Measurements from ENCODE around the gene CEP164.

Gene CEP164

DNA sequence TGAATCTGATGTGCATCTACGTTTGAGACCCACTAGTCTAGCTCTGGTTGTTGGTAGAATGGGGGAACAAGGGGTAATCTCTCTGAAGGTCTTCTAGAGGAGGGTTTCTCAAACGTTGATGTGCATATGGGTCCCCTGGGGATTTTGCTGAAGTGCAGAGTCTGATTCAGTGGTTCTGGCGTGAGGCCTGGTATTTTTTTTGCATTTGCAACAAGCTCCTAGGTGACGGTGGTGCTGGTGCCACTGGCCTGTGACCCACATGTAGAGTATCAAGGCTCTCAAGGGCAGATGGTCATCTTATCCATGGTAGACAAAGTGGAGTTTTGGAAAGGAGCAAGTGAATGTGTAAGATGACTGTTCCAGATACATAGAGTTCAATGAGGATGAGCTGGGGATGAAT is 97.1 kb downstream of the CEP164 start:
- CTCF ChIA-PET = interaction anchor here (4.4 to 5.4 kb wide), 2 partner anchors 384 to 392 kb away, joined by 56 to 84 read pairs; no protein-coding TSS in a partner anchor
- TF ChIP-seq, protein P1, sequence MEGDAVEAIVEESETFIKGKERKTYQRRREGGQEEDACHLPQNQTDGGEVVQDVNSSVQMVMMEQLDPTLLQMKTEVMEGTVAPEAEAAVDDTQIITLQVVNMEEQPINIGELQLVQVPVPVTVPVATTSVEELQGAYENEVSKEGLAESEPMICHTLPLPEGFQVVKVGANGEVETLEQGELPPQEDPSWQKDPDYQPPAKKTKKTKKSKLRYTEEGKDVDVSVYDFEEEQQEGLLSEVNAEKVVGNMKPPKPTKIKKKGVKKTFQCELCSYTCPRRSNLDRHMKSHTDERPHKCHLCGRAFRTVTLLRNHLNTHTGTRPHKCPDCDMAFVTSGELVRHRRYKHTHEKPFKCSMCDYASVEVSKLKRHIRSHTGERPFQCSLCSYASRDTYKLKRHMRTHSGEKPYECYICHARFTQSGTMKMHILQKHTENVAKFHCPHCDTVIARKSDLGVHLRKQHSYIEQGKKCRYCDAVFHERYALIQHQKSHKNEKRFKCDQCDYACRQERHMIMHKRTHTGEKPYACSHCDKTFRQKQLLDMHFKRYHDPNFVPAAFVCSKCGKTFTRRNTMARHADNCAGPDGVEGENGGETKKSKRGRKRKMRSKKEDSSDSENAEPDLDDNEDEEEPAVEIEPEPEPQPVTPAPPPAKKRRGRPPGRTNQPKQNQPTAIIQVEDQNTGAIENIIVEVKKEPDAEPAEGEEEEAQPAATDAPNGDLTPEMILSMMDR (conservative IDR thresholded peaks at IDR 0.05; ENCODE audit: low read depth) = no peak
- H3K27ac ChIP-seq = no peak overlapping the region
- POLR2A ChIA-PET (ENCODE audit: low non-redundant PET) = interaction anchor here (0.7 kb wide), 1 partner anchor 117 kb away, joined by 4 read pairs; no protein-coding TSS in a partner anchor
- no peak for DNase-seq (ENCODE audit: low spot score)

DNA sequence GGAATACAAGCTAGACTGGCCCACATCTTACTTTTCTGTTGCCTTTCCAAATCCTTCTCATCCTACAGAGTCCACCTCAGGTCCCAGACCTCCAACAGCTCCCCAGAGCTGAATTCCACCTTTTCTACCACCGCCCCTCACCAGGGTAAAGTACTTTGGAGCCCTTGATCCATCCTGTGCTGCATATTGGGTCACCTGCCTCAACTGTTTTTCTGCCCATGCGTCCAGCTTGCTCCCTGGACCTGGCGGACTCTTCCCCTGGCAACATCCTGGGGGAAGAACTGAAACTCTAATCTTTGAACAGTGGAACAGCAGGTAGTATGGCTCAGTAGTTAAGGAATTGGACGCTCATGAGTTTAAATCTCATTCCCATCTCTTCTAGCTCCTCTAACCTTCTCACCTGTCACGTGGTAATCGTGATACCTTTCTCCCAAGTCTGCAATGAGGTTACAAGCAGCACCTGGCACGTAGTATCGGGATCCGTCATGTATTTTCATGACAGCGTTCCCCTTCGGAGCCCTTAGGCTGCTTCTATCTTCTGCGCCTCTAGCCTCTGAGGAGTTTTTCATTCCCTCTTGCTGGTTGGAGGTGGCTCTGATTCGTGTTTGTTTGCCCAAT is 98.1 kb downstream of the CEP164 start:
- POLR2A ChIA-PET (ENCODE audit: low non-redundant PET) = no interaction called here
- CTCF ChIA-PET = interaction anchor here (0.6 to 5.4 kb wide), 49 partner anchors 8 to 893 kb away, joined by 3 to 84 read pairs (median 4); partner anchors contain the start of gene TMPRSS13
- no peak overlapping the region for H3K27ac ChIP-seq
- TF ChIP-seq, protein P1 (conservative IDR thresholded peaks at IDR 0.05; ENCODE audit: low read depth) = no peak
- DNase-seq (ENCODE audit: low spot score) = no peak

DNA sequence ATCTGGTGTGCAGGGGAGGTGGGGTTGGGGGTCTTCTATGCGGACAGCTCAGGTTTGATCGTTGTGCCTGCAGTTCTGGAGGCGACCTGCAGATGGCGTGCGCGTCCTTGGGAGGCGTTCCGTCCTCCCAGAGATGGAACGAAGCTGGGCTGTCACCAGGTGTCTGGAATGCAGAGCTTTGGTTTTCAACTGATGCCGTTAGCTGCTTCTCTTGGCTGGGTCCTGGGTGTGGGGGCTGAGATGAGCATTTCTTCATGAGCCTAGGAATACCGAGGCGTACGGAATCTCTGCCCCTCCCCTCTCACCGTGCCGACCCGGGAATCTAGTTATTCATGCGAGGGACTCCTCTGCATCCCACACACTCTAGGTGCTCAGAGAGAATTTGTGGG is 98.6 kb downstream of the CEP164 start:
- no peak overlapping the region for H3K27ac ChIP-seq
- DNase-seq (ENCODE audit: low spot score) = peak; percentile 72
- POLR2A ChIA-PET (ENCODE audit: low non-redundant PET) = no interaction called here
- TF ChIP-seq, protein P1 (conservative IDR thresholded peaks at IDR 0.05; ENCODE audit: low read depth) = peak; percentile 96
- CTCF ChIA-PET = interaction anchor here (0.5 to 5.4 kb wide), 56 partner anchors 9 to 628 kb away, joined by 3 to 84 read pairs (median 4); partner anchors contain the start of gene TMPRSS13

DNA sequence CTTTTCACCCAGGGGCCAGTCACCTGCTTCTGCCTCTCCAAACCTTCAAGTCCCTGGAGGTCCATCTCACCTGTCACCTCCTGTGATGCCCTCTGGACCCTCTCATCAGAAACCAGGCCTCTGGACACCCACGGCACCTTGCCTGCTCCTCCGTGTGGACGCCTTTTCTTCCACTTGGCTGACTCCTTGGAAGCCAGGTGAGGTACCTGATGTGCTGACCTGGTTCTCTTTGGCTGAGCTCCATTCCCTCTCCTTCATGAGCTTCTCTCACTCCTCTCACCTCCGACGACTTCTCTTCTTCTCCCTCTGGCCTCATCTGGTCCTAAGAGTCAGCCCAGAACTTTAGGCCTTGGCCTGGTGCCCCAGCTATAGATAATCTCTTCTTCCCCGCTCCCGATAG is 99.3 kb downstream of the CEP164 start:
- ChIA-PET POLR2A (ENCODE audit: low non-redundant PET) (no interaction called here), CTCF (interaction anchor here (0.6 to 5.4 kb wide), 22 partner anchors 10 to 520 kb away, joined by 3 to 84 read pairs (median 4); partner anchors contain the start of gene TMPRSS13)
- TF ChIP-seq, protein P1 (conservative IDR thresholded peaks at IDR 0.05; ENCODE audit: low read depth) = no peak
- DNase-seq (ENCODE audit: low spot score) = no peak
- no peak overlapping the region for H3K27ac ChIP-seq

DNA sequence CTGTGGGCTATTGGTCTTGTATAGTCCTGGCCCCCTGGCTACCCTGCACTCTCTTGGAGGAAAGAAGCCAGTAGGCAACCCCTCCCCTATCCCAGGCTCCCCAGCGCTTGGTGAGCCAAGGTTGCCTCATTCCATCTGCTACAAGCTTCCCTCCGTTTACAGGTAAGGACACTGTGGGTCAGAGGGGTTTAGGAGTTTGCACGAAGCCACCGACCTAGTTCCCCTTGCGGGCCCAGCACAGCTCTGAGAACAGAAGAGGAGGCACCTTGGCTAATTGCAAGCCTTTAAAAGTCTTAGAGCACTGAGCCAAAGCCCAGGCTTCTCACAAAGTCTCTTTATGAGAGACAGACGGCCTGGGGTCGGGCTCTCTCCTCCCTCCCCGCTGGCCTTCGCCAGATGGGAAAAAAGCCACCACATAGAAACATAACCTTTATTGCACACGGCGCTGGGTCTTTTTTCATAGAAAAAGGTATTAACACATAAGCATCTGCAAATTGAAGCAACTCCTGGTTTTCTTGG is 99.8 kb downstream of the CEP164 start:
- no peak overlapping the region for H3K27ac ChIP-seq

DNA sequence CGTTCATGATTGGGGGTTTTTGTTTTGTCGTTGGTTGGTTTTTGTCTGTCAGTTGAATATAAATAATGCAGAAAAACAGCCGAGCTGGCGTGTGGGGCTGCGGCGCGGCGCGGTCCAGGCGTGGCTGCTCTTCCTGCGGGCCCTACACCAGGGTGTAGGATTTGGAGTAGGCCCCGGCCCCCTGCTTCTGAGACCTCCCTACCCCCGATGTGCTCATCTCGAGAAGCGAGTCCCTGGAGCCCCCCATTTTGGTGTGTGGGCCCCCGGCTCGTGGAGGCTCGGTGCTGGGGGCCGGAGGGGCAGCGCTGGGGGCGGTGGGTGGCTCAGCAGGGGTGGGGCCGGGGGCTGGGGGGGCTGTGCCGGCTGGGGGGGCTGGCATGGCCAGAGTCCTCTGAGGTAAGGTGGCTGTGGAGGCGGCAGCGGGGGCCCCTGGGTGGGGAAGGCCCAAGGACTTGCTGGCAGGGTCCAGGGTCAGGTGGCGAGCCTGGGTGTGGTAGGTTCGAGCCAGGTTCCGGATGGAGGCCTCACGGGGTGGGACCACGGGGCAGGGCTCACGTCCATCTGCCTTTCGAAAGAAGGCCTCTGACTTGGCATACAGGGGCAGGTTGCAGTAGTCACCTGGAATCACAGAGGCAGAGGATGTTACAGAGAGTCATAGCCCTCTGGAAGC is 100.7 kb downstream of the CEP164 start:
- H3K27ac ChIP-seq = no peak overlapping the region
- TF ChIP-seq, protein P1 (conservative IDR thresholded peaks at IDR 0.05; ENCODE audit: low read depth) = no peak
- DNase-seq (ENCODE audit: low spot score) = no peak
- POLR2A ChIA-PET (ENCODE audit: low non-redundant PET) = no interaction called here
- CTCF ChIA-PET = interaction anchor here (1.1 to 5.4 kb wide), 3 partner anchors 380 to 518 kb away, joined by 5 to 84 read pairs (median 56); no protein-coding TSS in a partner anchor

More for the DNA sequence above, 99.8 kb downstream of the CEP164 start:
- CTCF ChIA-PET = interaction anchor here (1.0 to 5.4 kb wide), 7 partner anchors 320 to 519 kb away, joined by 3 to 84 read pairs (median 5); no protein-coding TSS in a partner anchor
- TF ChIP-seq, protein P1 (conservative IDR thresholded peaks at IDR 0.05; ENCODE audit: low read depth) = no peak
- POLR2A ChIA-PET (ENCODE audit: low non-redundant PET) = no interaction called here
- no peak for DNase-seq (ENCODE audit: low spot score)
